GM18520 (cell line): ENCODE data around the gene LCN2.

Experiments used
- ATAC-seq: cut with Tn5 transposase; IDR thresholded peaks from one replicate; pipeline ENCODE4 v1.9.1; 2021; ENCODE audit not compliant: unreplicated experiment

Gene LCN2

GRCh38 chr9:128114326-128115186 is 34.7 kb upstream of the LCN2 start:
- no peak for ATAC-seq

GRCh38 chr9:128115187-128116103 is 33.8 kb upstream of the LCN2 start:
- ATAC-seq: peak; percentile 37

- no peak for ATAC-seq
These were observed 32.9 kb upstream of the LCN2 start for GRCh38 chr9:128116104-128117083.

DNA sequence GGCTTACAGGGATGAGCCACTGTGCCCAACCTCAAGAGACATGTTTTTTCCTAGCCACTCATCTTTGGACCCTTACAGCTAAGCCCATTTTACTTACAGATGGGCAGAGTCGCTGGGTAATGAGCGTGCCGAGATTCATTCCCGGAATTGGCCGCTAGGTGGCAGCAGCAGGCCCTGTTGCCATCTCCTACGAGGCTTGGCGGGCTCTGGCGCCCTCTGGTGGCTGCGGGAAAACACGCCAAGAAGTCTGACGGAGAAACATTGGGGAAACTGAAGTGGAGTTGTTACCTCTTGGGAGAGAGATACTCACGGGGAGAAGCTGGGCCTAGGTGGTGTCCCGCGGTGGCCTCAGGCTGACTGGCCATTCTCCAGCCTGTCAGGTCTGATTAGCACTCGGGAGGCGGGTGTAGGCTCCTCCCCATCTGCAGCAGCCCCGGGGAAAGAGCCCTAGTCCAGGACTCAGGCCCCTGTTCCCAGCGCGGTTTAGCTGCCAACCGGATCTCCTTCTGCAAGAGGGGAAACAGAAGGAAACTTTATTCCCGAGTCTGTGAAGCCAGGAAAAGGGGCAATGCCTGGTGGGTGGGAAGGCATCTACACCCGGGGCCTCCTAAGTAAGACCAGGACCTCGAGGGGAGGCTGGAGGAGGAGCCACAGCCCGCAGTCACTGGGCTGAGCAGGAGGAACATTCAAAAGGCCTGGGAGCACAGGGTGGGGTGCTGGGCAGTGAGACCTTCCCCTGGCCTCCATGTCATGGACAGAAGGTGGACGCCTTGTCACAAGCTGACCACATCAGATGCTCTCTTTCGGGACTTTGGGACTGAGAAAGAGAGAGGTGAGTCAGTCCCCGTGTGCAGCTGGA is 31.4 kb upstream of the LCN2 start:
- ATAC-seq: no peak

GRCh38 chr9:128118472-128118857 is 30.8 kb upstream of the LCN2 start:
- ATAC-seq: no peak

DNA sequence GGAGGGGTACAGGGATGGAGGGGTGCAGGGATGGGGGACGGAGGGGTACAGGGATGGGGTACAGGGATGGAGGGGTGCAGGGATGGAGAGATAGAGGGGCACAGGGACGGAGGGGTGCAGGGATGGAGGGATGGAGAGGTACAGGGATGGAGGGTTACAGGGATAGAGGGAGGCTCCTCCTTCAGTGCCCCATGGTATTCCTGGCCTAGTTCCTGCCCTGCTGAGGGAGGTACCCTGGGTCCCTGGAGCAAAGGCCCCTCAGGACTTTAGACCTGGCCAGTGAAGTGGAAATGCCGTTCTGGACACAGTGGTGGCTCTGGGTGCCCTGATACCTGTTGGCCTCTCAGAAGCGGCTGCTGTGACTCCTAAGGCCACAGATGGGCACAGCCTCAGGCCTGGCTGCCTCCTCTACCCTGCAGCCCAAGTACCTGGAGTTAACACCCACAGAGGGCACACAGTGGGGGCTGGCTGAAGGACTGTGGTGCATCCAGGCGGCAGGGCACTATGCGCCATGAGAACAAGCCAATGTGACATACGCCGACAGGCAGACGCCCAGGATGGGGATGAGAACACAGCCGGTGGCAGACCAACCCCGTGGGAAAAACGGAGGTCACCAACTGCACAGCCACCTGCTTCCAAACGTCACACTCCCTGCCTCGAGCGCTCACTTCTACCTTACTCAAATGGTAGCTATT is 30.1 kb upstream of the LCN2 start:
- ATAC-seq: no peak

DNA sequence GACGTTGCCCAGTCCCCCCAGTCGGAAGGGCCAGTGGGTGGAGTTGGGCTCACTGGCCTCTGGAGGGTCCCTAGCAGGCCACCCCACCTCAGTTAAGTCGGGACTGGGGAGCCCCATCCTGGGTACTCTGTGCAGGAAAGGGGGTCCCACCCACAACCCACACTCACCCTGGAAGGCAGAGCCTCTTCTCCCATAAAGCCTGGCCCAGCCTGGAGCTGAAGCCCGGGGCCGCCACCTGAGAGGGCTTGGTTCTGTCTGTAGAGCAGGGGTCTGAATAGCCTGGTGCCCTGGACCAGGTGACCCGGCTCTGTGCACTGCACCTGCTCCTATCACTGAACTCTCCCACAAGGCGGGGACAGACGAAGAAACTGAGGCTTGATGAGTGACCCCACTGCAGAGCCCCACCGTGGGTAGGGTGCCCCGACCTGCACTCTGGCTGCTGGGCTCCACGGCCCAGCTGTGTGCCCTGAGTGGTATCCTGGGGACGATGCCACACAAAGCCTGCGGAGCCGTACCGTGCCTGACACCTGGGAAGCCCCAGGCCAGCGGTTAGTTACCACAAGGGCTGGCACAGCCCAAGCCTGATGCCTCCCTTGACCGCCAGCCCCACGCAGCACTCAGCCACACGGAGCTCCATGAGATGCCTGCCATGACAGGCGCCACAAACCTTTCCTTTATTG is 29.1 kb upstream of the LCN2 start:
- no peak for ATAC-seq

- ATAC-seq: no peak
These were observed 28.4 kb upstream of the LCN2 start for GRCh38 chr9:128120741-128121465.

DNA sequence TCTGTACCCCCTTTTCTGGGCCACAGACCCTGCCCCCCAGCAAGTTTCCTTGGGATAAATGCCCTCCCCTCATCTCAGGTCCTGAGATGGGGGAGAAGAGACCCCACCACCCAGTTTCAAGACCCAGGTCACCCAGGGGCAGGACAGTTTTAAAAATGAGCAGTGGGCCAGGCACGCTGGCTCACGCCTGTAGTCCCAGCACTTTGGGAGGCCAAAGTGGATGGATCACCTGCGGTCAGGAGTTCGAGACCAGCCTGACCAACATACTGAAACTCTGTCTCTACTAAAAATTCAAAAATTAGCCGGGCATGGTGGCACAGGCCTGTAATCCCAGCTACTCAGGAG is 27.8 kb upstream of the LCN2 start:
- ATAC-seq: no peak

GRCh38 chr9:128121924-128122808 is 27.1 kb upstream of the LCN2 start:
- no peak for ATAC-seq

GRCh38 chr9:128122809-128123175 is 26.5 kb upstream of the LCN2 start:
- no peak for ATAC-seq

- no peak for ATAC-seq
These were observed 25.7 kb upstream of the LCN2 start for GRCh38 chr9:128123451-128124080.

GRCh38 chr9:128124451-128124850 is 24.8 kb upstream of the LCN2 start:
- ATAC-seq: no peak

DNA sequence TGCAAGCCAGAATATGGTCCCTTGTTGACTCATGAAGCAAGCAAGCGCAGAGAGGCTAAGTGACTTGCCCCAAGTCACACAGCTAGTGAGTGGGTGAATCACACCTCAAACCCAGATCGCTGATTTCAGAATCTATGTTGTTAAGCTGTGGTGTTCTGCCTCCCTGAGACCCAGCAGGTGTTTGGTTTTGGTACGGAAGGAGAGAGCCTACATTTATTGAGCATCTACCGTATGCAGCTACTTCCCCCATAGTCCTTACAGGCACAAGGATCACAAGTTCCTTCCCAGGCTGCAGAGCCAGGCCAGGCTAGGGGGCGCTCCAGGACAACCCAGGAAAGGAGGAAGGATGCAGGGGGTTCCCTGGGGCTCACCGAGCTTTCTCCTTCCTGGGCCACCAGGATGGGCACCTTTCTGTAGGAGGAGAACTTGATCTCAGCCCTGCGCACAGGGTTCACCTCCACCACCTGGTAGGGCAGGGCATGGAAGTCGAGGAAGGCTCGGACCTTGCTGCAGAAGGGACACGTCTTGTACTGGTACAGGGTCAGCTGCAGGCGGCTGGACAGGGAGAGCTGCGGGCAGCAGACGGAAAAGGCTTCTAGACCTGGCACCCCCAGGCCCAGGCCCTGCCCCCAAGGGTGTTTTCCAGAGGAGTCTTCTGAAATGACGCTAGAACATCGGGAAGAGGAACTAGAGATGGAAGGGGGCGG is 24.2 kb upstream of the LCN2 start:
- ATAC-seq: no peak

GRCh38 chr9:128125580-128126354 is 23.5 kb upstream of the LCN2 start:
- no peak for ATAC-seq
